ENCODE data around the gene GAMT. TPM values are rescaled to one million over a fixed set of nuclear protein-coding genes. Genes with fewer than 3 reads are reported as not detected.

The GAMT gene
- total RNA-seq, 1 experiment from 2014 or later, result 58.5 TPM

- DNase-seq (ENCODE audit: low read depth), result no peak
Measured at GRCh38 chr19:1366899-1367870, 34.2 kb downstream of the GAMT start.

DNA sequence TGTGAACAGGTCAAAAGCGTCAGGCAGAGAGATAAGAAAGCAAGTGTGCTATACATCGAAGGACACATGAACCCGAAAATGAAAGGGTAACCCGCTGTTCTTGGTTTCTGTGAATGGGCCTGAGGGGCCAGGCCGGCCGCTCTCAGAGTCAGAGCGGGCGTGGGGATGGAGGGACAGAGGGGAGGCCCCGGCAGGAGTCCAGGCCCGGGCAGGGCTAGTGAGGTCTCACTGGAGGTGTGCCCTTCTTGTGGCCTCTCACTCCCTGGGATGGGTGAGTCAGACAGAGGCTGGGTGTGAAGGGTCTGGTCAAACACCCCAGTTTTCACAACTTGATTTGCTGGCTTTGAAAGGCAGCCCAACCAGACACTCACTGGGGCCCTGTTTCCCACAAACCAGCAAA is 35.0 kb downstream of the GAMT start:
- no peak for DNase-seq (ENCODE audit: low read depth)

DNA sequence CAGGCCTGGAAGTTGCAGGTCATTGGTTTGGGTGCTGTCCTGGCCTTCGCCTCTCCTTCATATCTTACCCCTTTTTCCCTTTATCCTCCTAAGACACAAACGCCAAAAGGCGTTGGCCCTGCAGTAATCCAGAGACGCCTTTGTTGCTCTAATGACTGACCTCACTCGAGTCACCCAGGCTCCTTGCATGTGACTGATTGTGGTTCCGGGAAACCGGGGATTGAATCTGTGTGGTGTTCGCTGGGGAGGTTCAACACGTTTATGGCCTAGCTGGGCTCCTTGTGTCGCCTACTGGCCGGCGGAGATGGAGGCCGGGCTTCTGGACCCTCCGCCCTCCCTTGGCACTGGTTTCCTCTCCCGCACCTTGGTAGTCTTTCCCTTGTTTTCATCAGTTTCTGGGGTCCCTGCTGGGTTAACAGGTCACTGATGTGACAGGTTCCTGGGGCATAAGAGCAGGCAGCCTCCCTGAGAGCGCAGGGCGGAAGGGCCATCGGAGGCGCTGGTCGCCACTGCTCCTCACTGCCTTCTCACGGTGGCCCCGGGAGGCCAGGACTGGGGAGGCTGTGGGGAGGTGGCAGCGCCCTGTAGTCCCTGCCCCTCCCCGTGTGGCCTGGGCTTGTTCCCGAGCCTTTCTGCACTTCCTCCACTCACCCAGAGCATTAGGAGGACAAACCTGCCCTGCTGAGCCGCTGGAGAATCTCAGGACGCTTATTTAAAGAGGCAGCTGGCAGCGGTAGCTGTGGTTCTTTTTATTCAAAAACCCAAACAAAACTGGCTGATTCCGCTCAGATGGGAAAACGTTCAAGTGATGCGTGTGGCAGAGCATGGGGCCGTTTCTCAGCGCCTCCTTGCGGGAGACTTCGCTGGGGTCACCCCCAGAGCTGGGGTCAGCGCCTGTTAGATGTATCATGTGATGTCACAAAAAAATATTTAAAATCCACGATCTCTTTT is 35.7 kb downstream of the GAMT start:
- DNase-seq (ENCODE audit: low read depth), result no peak

GRCh38 chr19:1364070-1364704 is 37.2 kb downstream of the GAMT start:
- no peak for DNase-seq (ENCODE audit: low read depth)

GRCh38 chr19:1363599-1363998 is 37.7 kb downstream of the GAMT start:
- no peak for DNase-seq (ENCODE audit: low read depth)

GRCh38 chr19:1362387-1363257 is 38.7 kb downstream of the GAMT start:
- no peak for DNase-seq (ENCODE audit: low read depth)

- DNase-seq (ENCODE audit: low read depth), result no peak
Measured at GRCh38 chr19:1361601-1362386, 39.5 kb downstream of the GAMT start.

DNA sequence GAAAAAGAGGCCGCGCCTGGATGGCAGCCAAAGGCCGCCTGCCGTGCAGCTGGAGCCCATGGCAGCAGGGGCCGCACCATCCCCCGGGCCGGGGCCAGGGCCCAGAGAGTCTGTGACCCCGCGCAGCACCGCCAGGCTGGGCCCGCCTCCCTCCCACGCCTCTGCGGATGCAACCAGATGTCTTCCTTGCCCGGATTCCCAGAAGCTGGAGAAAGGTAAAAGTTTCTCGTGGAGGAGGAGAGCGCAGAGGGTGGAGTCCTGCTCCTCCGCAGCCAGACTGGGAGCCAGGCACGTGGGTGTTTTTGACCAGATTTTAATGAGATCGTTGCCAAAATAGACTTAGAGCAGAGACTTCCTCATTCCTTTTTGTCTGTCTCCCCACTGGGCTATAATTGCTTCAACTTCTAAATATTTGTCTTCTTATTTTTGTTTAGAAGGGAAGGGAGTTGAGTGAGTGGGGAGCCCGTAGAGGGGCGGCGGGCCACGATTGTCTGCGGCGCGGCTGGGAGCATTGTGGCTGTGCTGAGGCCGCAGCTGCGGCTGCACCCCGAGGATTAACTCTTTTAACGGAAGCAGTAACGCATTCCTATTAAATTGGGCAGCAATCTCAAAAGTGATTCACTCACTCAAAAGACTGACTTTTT is 40.4 kb downstream of the GAMT start:
- no peak for DNase-seq (ENCODE audit: low read depth)

DNA sequence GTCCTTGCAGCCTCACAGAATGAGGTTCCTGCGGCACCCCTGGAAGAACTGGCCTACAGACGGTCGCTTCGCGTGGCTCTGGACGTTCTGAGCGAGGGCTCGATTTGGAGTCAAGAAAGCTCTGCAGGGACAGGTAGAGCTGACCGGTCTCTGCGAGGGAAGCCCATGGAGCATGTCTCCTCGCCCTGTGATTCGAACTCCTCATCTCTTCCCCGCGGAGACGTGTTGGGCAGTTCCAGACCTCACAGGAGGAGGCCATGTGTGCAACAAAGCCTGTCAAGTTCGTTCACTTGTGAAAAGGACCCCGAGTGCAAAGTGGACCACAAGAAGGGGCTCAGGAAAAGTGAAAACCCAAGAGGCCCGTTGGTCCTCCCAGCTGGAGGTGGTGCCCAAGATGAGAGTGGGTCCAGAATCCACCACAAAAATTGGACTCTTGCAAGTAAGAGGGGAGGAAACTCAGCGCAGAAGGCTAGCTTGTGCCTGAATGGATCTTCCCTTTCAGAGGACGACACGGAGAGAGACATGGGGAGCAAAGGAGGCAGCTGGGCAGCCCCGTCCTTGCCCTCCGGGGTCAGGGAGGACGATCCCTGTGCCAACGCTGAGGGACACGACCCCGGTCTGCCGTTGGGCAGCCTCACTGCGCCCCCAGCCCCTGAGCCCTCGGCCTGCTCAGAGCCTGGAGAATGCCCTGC is 41.1 kb downstream of the GAMT start:
- DNase-seq (ENCODE audit: low read depth), result no peak

GRCh38 chr19:1357531-1358109 is 43.7 kb downstream of the GAMT start:
- DNase-seq (ENCODE audit: low read depth), result no peak

DNA sequence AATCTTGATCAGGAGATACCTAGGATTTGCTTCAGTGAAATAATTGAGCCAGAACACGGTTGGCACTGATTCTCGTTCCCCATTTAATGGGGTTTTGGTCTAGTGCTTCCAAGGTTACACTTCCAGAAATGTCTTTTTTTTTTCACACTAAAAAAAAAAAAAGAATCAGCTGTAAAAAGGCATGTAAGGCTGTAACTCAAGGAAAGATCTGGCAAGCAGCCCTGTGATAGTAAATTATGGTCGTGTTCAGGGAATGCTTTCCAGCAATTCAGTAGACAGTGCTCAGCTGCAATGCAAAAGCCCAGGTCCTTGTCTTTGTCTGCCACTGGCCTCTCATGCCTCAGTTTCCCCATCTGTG is 44.9 kb downstream of the GAMT start:
- no peak for DNase-seq (ENCODE audit: low read depth)

DNA sequence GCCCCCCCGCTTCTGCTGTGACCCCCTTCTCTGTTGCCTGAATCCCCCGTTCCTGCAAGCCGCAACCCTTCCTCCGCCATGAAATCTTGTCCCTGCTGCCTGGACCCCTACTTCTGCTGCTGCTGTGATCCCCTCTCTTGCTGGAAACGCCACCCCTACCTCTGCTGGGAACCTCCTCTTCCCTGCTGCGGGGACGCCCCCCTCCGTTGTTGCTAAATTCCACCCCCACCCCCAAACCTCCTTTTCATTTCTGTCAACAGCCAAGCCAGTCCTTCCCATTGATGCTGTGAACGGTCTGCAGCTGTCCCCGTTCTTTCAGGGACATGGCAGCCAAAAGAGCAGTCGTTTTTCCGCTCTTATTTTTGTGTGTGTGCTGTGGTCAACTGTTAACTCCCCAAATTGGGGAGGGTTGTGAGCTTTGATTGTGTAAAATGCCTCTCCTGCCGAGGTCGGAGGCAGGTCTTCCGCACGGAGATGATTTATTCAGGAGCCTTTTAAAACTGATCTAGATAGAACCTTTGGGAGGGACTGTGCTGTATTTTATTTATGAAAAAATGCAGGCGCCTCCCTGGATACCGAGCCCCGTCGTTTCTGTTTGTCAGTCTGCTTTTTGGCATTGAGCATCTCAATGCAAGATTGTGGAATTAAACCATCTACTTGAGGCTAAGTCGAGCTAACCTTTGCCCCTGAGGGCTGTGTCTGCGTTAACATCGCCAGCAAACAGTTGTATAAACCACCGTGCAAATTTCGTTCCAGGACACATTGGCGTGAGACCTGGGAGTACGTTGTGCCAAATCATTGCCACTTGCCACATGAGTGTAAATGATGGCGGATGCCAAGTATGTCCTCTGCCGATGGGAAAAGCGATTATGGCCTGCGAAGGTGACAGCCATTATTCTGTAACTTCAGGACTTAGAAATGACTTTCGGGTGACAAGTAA is 45.5 kb downstream of the GAMT start:
- no peak for DNase-seq (ENCODE audit: low read depth)

GRCh38 chr19:1354970-1355567 is 46.3 kb downstream of the GAMT start:
- no peak for DNase-seq (ENCODE audit: low read depth)

GRCh38 chr19:1353144-1353543 is 48.2 kb downstream of the GAMT start:
- no peak for DNase-seq (ENCODE audit: low read depth)

- DNase-seq (ENCODE audit: low read depth), result no peak
Measured at GRCh38 chr19:1351381-1351851, 49.9 kb downstream of the GAMT start.

DNA sequence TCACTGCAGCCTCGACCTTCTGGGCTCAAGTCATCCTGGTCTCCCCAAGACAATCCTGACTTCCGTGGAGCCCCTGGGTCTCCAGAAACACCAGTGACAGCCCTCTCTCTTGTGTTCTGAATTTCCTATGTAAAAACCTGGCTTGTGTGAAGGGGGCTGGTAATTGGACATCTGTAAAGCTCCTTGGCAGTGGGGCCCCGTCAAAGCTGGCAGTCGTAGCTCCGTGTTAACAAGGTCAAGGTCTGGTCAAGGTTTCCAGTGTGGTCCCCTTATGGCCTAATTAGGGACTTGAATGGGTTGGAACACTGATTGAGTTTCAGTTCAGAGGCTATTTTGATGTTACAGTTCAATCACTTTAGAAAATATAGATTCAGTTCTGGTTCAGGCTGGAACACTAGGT is 50.5 kb downstream of the GAMT start:
- no peak for DNase-seq (ENCODE audit: low read depth)

GRCh38 chr19:1349211-1349610 is 52.1 kb downstream of the GAMT start:
- no peak for DNase-seq (ENCODE audit: low read depth)
